ENCODE results near the gene CCDC102A. TPM values are rescaled to one million over a fixed set of nuclear protein-coding genes. Genes with fewer than 3 reads are reported as not detected.

The CCDC102A gene
- polyA plus RNA-seq, 6 donors from 2014 or later, result 3.8 to 13.8 (median 9.3) TPM

DNA sequence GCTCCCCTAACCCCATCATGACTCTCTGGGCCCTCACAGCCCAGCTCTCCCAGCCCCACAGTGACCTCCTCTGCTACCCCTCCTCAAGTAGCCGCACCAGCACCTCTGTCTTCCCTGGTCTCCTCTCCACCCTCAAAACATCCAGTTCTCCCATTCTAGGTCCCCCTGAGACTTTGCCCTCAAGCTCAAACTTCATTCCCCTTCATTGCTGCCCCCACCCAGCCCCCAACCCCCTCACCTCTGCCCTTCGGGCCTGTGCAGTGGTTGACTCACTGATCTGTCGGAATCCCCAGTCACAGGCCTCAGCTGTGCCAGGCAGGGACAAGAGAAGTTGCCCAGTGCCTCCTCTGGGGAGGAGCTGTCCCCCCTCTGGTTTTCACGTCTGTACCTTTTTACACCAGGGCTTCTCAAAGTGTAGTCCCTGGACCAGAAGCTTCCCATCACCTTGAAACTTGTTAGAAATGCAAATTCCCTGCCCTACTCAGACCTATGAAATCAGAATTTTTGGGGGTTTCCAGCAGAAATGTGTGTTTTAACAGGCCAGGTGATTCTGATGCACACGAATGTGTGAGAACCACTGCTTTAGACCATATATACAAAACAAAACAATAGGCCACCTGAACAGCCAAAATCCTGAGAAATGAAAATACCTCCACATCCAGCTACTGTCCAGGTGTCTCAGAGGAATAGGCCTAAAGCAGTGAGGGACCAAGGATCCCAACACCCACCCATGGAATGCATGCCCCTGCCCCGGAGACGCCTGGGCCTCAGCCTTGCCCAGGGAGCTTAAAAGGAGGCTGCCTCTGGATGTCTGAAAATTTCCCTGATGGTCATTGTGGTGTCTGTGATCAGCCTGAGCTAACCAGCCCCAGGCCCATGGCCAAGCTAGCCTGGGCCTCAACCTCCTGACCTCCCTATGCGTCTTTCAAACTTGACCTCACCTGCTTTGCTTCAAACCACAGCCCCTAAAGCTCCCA is 49.2 kb downstream of the CCDC102A start:
- Mint-ChIP-seq H3K36me3 (no peaks in the 10 kb centered on the region), H3K27me3 (peaks cover 4 to 21% (median 16%) of the 10 kb centered on the region in 3 donors), H3K27ac (peak overlapping the region in 2 of 6 donors; percentile 70 to 73), H3K4me1 (peaks cover 14 to 22% (median 18%) of the 10 kb centered on the region in 3 donors), H3K4me3 (peak overlapping the region; percentile 62 to 94 (median 83)), H3K9me3 (no peaks in the 10 kb centered on the region)
- DNase-seq (no peak), ATAC-seq (ENCODE audit: low read depth in 2 of 2) (no peak)

GRCh38 chr16:57485916-57486857 is 50.2 kb downstream of the CCDC102A start, which contains the start of gene DOK4:
TSS of gene DOK4 (minus strand) at chr16:57486493. CDS start at chr16:57479507, 6,986 bp downstream.
- DNase-seq (peak; percentile 55), ATAC-seq (ENCODE audit: low read depth in 2 of 2) (peak; percentile 92 to 93)
- H3K27ac Mint-ChIP-seq, result peak within 1 kb of the TSS in 3 of 6 donors; percentile 27 to 79 (median 73)
- no peaks in the 10 kb centered on the region for H3K9me3 Mint-ChIP-seq
- peaks cover 14 to 26% (median 20%) of the 10 kb centered on the region in 3 donors for H3K4me1 Mint-ChIP-seq
- H3K4me3 Mint-ChIP-seq, result peak within 1 kb of the TSS; percentile 85 to 94 (median 89)
- no peaks in the 10 kb centered on the region for H3K36me3 Mint-ChIP-seq
- H3K27me3 Mint-ChIP-seq, result peaks cover 8 to 26% (median 22%) of the 10 kb centered on the region in 3 donors

DNA sequence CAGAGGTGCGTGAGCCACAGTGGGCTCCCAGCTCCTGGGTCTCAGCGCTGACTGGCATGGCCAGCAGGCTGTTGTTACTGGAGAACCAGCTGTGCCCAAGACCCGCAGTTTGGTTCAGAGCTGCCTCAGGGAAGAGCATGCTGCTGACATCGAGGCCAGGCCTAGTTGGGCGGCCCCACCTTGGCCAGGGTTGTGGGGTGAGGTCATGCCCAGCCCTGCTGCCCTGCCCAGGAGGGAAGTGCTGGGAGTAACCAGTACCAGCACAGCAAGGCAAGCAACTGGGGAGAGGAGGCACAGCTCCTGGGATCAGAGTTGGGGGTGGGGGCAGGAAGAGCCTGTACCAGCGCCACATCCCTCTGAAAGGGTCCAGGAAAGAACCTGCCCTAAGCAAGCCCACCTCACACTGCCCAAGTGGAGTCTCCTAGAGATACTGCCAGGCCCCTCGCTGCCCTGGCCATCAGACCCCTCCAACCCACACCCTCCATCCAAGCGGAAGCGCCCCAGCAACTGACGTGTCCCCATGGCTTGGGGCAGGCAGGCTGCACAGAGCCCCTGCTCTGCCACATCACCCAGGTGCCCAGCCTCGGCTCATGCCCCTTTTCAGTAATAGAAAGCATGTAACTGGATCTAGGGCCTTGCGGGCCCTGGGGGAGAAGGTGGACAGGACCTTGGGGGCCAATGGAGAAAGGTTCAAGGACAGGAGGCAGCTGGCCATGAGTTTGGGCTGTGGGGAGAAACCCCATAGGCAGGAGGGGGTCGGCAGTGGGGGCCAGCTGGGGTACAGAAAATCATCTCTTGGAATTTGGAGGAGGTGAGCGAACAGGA is 51.1 kb downstream of the CCDC102A start:
- peak overlapping the region in 3 of 6 donors; percentile 56 to 81 (median 79) for H3K27ac Mint-ChIP-seq
- H3K4me3 Mint-ChIP-seq, result peak overlapping the region; percentile 80 to 94 (median 89)
- peaks cover 11 to 34% (median 31%) of the 10 kb centered on the region in 3 donors for H3K27me3 Mint-ChIP-seq
- no peak for ATAC-seq (ENCODE audit: low read depth in 2 of 2)
- no peaks in the 10 kb centered on the region for H3K36me3 Mint-ChIP-seq
- no peaks in the 10 kb centered on the region for H3K9me3 Mint-ChIP-seq
- H3K4me1 Mint-ChIP-seq, result peaks cover 14 to 33% (median 24%) of the 10 kb centered on the region in 3 donors
- DNase-seq, result no peak

GRCh38 chr16:57484515-57485005 is 51.8 kb downstream of the CCDC102A start:
- peak overlapping the region in 4 of 8 donors; percentile 14 to 94 (median 53) for H3K4me3 Mint-ChIP-seq
- no peaks in the 10 kb centered on the region for H3K36me3 Mint-ChIP-seq
- ATAC-seq (ENCODE audit: low read depth in 2 of 2), result no peak
- peaks cover 15 to 39% (median 29%) of the 10 kb centered on the region in 3 donors for H3K4me1 Mint-ChIP-seq
- no peaks in the 10 kb centered on the region for H3K9me3 Mint-ChIP-seq
- H3K27me3 Mint-ChIP-seq, result peaks cover 11 to 39% (median 36%) of the 10 kb centered on the region in 3 donors
- DNase-seq, result no peak
- peak overlapping the region in 2 of 6 donors; percentile 35 to 81 for H3K27ac Mint-ChIP-seq

DNA sequence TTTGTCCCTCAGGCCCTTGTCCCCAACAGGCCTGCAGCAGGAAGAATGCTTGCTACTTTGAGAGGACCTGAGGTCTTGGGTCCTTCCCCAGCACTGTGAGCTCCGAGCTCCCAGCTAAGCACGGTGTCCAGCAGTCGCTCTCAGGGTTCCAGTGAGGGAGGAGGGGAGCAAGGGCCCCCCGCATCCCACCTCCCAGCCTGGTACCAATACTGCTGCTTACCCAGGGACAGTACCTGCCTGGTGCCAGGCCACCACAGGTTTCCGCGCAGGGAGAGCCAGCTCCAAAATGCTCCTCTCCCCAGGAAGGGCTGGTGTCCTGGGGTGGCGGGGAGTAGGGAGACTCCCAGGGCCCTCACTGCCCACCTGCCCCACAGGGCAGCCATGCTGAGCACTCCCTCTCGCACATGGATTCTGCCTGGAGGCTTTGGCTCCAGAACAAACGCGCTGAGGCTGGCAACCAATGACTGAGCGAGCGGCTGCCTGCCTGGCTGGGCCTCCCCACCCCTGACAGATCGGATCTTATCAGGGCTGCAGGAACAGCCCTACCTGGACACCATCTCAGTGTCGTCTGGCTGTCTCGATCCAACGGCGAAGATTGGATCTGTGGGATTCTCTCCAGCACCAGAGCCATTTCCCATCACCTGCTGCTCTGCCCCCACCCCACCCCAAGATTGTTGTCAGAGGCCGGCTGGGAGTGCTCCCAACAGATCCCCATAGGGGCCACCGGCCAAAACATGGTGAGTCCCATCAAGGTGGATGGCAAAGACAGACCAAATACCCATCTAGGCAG is 52.5 kb downstream of the CCDC102A start:
- H3K4me3 Mint-ChIP-seq, result peak overlapping the region in 1 of 8 donors; percentile 21
- peaks cover 19 to 45% (median 33%) of the 10 kb centered on the region in 3 donors for H3K4me1 Mint-ChIP-seq
- ATAC-seq (ENCODE audit: low read depth in 2 of 2) (no peak), DNase-seq (no peak)
- no peaks in the 10 kb centered on the region for H3K9me3 Mint-ChIP-seq
- H3K36me3 Mint-ChIP-seq, result no peaks in the 10 kb centered on the region
- peaks cover 11 to 44% (median 41%) of the 10 kb centered on the region in 3 donors for H3K27me3 Mint-ChIP-seq
- peak overlapping the region in 1 of 6 donors; percentile 54 for H3K27ac Mint-ChIP-seq

GRCh38 chr16:57482845-57483545 is 53.4 kb downstream of the CCDC102A start:
- no peak for DNase-seq
- no peak for ATAC-seq (ENCODE audit: low read depth in 2 of 2)
- Mint-ChIP-seq H3K4me1 (peaks cover 25 to 54% (median 42%) of the 10 kb centered on the region in 3 donors), H3K9me3 (no peaks in the 10 kb centered on the region), H3K36me3 (no peaks in the 10 kb centered on the region), H3K27me3 (peaks cover 11 to 49% (median 41%) of the 10 kb centered on the region in 3 donors), H3K27ac (no peak overlapping the region), H3K4me3 (peak overlapping the region in 3 of 8 donors; percentile 2 to 68 (median 8))

DNA sequence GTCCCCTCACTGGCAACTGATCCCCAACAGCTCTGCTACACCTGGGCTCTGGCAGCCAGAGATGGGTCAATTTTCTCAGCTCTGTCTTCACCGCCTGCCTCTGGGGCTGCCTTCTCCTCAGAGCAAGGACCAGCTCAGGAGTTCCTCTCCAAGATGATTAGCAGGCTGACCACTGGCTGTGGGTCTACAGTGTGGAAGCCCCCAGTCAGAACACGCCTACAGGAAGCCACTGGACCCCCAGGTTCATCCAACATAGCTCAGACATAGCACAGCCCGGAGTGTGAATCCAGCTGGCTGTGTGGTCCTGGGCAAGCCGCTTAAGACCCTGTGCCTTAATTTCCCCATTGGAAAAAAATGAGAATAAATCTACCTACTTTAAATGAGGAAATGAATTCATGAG is 55.0 kb downstream of the CCDC102A start:
- Mint-ChIP-seq H3K4me3 (peak overlapping the region in 2 of 8 donors; percentile 39 to 41), H3K27ac (no peak overlapping the region), H3K36me3 (no peaks in the 10 kb centered on the region), H3K9me3 (no peaks in the 10 kb centered on the region), H3K4me1 (peaks cover 19 to 53% (median 44%) of the 10 kb centered on the region in 3 donors), H3K27me3 (peaks cover 7 to 49% (median 41%) of the 10 kb centered on the region in 3 donors)
- ATAC-seq (ENCODE audit: low read depth in 2 of 2) (no peak), DNase-seq (no peak)

- no peaks in the 10 kb centered on the region for H3K9me3 Mint-ChIP-seq
- ATAC-seq (ENCODE audit: low read depth in 2 of 2) (no peak), DNase-seq (no peak)
- H3K27me3 Mint-ChIP-seq, result peaks cover 7 to 48% (median 41%) of the 10 kb centered on the region in 3 donors
- H3K4me3 Mint-ChIP-seq, result peak overlapping the region in 1 of 8 donors; percentile 20
- H3K36me3 Mint-ChIP-seq, result no peaks in the 10 kb centered on the region
- no peak overlapping the region for H3K27ac Mint-ChIP-seq
- H3K4me1 Mint-ChIP-seq, result peaks cover 24 to 55% (median 47%) of the 10 kb centered on the region in 3 donors
Measured at GRCh38 chr16:57480754-57481230, 55.6 kb downstream of the CCDC102A start.

- peaks cover 7 to 42% (median 35%) of the 10 kb centered on the region in 3 donors for H3K27me3 Mint-ChIP-seq
- peaks cover 22 to 55% (median 49%) of the 10 kb centered on the region in 3 donors for H3K4me1 Mint-ChIP-seq
- no peaks in the 10 kb centered on the region for H3K36me3 Mint-ChIP-seq
- H3K9me3 Mint-ChIP-seq, result no peaks in the 10 kb centered on the region
- ATAC-seq (ENCODE audit: low read depth in 2 of 2) (no peak), DNase-seq (no peak)
- H3K4me3 Mint-ChIP-seq, result peak overlapping the region in 3 of 8 donors; percentile 22 to 85 (median 73)
- H3K27ac Mint-ChIP-seq, result peak overlapping the region in 1 of 6 donors; percentile 79
Measured at GRCh38 chr16:57479976-57480753, 56.2 kb downstream of the CCDC102A start.

GRCh38 chr16:57479205-57479975 is 57.0 kb downstream of the CCDC102A start:
- H3K4me3 Mint-ChIP-seq, result peak overlapping the region; percentile 58 to 87 (median 78)

More at GRCh38 chr16:57479205-57479975, 57.0 kb downstream of the CCDC102A start:
- ATAC-seq (ENCODE audit: low read depth in 2 of 2), result no peak
- H3K9me3 Mint-ChIP-seq, result no peaks in the 10 kb centered on the region
- peaks cover 7 to 34% (median 27%) of the 10 kb centered on the region in 3 donors for H3K27me3 Mint-ChIP-seq
- peak overlapping the region in 3 of 6 donors; percentile 59 to 74 (median 61) for H3K27ac Mint-ChIP-seq
- H3K36me3 Mint-ChIP-seq, result no peaks in the 10 kb centered on the region
- peaks cover 22 to 51% (median 50%) of the 10 kb centered on the region in 3 donors for H3K4me1 Mint-ChIP-seq
- no peak for DNase-seq
